Measurements from ENCODE around the gene FXYD7.

Gene FXYD7

DNA sequence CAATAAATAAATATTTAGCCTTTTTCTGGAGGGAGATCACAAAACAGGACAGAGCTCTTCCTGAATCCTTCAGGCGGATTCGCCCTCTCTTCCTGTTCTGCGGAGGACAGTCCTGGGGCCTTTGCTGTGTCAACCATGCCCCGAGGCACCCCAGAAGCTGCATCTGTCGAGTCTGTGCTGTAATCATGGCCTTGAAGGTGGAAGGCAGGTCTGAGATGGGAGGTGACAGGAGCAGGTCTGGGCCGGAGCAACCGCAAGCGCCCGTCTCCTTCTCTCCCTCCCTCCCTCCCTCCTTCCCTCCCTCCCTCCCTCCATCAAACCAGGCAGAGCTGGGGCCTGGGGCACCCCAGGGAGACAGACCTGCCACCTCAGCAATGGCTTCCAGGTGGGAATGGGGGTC lies 32.1 kb upstream of the FXYD7 start:
- no peak for DNase-seq (ENCODE audit: low spot score)

DNA sequence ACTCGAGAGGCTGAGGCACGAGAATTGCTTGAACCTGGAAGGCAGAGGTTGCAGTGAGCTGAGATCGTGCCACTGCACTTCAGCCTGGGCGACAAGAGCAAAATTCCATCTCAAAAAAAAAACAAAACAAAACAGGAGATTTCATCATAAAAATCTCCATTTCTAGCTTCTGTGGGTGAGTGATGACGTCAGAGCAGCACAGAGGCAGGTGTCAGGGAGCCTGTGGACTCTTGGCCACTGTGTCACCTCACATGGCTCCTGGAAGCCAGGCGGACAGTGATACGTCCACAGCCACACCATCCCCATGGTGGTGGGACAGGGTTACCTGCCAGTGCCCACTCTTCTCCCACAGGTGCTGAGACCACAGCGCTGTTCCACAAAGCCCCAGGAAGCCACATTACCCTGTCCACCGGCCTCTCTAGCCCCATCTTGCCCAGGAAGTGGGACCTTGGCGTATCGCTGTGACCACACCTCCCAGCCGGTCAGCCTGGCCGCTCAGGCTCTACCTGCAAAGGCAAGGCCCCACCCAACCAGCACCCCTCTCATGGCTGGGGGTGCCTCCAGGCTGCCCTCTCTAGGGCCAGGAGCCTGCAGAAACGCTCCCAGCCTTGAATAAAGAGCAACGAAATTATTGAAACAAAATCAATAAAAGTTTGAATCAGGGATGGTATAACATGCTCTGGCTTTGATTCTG lies 29.9 kb upstream of the FXYD7 start:
- no peak for DNase-seq (ENCODE audit: low spot score)

GRCh38 chr19:35114353-35115176 lies 28.5 kb upstream of the FXYD7 start:
- peak; percentile 86 for DNase-seq (ENCODE audit: low spot score)

DNA sequence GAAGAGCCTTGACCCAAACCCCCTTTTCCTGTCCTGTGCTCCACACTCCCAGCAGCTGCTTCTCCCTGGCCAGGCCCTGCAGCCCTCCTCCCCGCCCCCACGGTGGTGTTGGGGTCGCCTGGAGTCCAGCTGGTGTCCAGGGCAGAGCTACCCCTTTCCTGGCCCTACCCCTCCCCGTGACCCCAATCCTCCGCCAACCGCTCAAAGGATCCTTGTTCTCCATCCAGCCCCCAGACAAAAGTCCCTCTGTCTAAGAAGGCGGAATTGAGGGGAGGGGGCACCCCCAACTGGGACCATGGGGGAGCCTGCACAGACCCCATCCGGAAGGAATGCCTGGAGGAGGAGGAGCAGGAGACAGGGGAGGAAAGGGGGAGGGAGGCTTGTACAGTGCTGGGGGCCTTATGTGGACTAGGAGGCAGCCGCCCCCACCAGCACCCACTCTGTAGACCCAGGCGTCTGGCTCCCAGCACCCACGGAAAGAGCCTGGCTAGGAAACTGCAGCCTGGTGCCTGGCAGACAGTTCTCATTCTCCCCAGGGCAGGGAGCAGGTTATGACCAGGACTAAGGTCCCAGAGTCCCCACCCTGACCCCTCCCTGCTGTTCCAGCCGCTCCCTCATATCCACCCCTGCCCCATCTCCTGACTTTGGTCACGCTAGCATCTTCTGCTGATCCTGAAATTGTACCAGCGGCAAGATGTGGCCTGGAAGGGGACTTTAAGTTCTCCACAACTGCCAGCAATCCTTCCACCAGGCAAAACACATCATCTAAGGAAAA lies 27.7 kb upstream of the FXYD7 start, which contains the start of gene FXYD3:
Gene FXYD3 (plus strand): TSS at position 647 of the 775 bp plus-strand sequence. CDS start 3,554 bp downstream, outside the sequence.
- DNase-seq (ENCODE audit: low spot score): no peak

DNA sequence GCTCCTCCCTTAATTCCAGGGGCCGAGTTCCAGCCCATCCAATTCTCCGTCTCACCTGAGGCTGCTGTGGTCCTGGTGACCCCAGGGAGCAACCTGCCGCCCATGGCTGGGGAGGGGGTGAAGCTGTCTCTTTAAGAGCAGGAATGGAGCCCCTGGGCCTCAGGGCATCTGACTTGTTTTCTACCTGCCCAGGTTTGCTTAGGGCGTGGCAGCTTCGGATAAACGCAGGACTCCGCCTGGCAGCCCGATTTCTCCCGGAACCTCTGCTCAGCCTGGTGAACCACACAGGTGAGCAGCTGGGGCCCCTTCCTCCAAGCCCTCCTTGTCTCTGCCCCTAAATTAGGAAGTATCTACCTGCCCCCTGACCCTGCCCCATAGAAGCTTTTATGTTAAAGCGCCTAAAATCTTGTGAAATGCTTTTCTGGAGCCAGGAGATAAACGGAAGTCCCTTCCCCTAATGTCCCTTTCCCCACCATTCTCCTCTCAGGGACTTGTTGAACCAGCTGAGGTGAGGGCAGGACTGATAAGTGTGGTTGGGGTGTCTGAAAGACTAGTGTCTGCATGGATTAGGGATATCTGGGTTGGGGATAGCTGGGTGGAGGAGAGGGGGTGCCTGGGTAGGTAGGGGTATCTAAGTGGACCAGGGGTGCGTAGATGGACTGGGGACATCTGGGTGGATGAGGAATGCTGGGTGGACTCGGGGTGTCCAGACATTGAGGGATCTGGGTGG lies 26.8 kb upstream of the FXYD7 start:
- DNase-seq (ENCODE audit: low spot score): no peak

DNA sequence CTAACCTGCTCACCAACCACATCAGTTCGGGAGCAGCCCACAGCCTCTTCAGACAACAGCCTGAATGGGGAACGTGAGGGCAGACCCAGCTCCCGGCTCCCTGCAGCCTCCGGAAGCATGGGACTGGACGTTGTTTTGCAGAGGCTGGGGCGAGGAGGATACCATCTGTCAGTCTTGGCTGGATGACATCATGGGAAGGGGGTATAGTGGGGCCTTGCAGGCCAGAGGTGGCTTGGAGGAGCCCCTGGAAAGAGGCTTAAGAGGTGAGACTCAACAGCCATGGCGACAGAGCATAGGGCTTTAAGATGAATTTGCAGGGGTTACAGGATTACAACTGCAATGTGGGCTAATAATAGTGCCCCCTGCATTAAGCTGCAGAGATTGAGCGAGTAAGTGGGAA lies 25.9 kb upstream of the FXYD7 start:
- DNase-seq (ENCODE audit: low spot score): no peak

- DNase-seq (ENCODE audit: low spot score): no peak
Observed at GRCh38 chr19:35117799-35118198, 25.3 kb upstream of the FXYD7 start.

- no peak for DNase-seq (ENCODE audit: low spot score)
Observed at GRCh38 chr19:35118268-35119020, 24.6 kb upstream of the FXYD7 start.

GRCh38 chr19:35119091-35119490 lies 24.0 kb upstream of the FXYD7 start:
- no peak for DNase-seq (ENCODE audit: low spot score)

DNA sequence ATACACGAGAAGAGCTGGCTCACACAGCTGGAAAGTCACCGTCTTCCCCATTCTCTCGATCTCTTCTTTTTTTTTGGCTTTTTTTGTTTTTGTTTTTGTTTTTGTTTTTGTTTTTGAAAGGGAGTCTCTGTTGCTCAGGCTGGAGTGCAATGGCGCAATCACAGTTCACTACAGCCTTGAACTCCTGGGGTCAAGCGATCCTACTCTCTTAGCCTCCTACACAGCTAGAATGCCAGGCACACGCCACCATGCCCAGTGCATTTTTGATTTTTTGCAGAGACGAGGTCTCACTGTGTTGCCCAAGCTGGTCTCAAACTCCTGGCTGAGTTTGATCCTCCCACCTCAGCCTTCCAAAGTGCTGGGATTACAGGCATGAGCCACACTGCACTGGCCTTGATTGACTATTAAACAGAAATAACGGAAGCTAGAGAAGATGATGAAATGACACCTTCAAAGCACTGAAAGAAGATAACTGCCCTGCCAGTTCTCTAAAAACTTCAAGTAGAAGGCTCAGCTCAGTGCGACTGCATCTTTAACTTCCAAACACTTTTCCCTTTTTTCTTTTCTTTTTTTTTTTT lies 23.4 kb upstream of the FXYD7 start:
- DNase-seq (ENCODE audit: low spot score): no peak

- peak; percentile 38 for DNase-seq (ENCODE audit: low spot score)
Observed at GRCh38 chr19:35120492-35120891, 22.6 kb upstream of the FXYD7 start.

GRCh38 chr19:35120898-35121297 lies 22.2 kb upstream of the FXYD7 start:
- DNase-seq (ENCODE audit: low spot score): no peak

DNA sequence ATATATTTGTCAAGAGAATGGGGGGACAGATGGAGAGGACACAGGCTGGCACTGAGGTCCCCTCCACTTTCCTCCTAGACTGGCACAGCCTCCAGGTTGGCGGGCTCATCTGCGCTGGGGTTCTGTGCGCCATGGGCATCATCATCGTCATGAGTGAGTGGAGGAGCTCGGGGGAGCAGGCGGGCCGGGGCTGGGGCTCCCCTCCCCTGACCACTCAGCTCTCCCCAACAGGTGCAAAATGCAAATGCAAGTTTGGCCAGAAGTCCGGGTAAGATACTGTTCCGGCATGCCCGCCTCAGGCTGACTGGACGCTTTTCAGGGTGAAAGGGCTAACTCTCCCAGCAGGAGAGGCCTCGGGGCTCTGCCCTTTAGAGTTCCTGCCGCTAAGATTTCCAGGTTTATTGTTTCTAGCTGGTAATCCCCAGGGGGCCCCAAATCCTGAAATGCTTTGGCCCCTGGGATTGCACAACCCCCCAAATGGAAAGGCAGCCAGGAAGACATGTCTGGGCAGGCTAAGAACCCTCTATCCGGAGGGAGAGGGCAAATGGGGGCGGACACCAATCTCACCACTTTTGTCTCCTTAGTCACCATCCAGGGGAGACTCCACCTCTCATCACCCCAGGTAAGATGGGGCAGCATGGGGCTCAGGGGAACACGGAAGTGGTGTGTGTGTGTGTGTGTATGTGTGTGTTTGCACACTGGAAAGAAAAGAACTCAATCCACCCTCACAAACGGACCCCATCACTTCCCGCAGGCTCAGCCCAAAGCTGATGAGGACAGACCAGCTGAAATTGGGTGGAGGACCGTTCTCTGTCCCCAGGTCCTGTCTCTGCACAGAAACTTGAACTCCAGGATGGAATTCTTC lies 20.1 kb upstream of the FXYD7 start:
- no peak for DNase-seq (ENCODE audit: low spot score)

- DNase-seq (ENCODE audit: low spot score): peak; percentile 44
Observed at GRCh38 chr19:35123573-35123972, 19.5 kb upstream of the FXYD7 start.

DNA sequence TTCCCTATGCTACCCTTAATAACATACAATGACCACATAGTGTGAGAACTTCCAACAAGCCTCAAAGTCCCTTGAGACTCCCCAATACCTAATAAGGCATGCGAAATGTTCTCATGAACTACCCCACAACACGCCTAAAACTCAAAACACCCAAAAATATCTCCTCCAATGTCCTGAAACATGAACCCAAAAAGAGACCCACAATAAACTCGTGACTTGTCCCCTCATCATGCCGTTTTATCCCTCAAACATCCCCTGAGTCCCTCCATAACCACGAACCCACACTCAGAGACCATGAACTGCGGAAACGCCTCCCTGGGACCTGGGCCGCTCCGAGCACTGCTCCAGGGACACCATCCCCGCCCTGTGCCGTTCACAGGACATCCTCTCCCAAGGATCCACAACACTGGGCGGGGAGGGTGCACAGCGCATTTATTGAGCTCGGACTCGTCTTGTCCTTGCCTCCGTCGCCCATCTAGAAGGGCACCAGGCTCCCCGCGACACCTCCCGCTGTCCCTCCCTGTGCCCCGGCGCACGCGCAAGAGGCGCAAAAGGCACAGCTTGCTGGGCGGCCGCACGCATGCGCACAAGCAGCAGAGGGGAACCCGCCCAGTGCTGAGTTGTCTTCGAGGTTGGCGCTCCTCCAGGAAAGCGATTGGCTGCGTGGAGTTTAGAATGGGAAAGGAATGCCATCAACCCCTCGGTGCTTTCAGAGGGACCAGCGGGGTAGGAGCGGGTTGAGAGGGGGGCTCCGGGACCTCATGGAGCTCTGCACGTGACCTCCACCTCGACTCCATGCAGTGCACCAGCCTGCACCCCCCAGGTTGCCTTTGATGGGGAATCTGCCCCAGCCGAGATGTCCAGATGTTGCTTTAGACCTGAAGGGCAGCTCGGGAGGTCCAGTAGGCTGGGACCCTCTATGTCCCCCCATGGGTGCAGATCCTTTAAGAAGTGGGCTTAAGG lies 18.7 kb upstream of the FXYD7 start:
- peak; percentile 100 for DNase-seq (ENCODE audit: low spot score)

- DNase-seq (ENCODE audit: low spot score): no peak
Observed at GRCh38 chr19:35125270-35125717, 17.8 kb upstream of the FXYD7 start.

DNA sequence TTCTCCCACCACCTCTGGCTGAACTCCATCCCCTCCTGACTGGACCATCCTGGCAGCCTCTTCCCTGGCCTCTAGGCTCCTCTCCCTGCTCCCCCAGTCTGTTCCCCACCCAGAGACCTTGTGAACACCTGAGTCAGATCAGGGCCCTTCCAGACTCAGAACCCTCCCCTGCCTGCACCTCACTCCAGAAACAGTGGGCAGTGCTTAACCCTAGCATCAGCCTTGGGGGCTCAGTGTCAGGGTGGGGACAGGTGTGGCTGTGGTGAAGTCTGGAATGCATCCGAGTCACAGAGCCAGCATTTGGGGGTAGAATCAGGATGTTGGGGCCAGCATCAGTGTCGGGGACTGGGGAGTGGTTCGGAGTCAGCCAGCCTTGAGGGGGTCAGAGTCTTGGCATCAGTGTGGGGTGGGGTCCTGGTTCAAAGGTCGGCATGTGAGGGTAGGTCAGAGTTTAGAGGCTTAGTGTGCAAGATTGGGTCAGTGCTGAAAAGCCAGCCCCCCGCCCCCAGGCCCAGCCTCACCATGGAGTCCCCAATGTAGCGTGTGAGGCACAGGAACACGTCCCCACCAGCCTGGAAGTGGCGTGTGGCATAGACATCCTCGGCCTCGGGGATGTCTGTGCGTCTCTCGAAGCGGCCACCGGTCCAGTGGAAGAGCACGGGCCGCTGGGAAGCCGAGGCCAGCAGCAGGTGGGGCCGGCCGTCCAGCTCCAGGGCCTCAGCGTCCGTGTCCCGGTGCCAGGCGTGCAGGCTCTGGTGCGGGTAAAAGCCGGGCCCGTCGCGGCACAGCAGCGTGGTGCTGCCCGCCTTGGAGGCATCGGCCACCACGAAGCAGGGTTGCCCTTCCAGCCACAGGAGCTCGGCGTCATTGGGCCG lies 17.1 kb upstream of the FXYD7 start:
- DNase-seq (ENCODE audit: low spot score): no peak

DNA sequence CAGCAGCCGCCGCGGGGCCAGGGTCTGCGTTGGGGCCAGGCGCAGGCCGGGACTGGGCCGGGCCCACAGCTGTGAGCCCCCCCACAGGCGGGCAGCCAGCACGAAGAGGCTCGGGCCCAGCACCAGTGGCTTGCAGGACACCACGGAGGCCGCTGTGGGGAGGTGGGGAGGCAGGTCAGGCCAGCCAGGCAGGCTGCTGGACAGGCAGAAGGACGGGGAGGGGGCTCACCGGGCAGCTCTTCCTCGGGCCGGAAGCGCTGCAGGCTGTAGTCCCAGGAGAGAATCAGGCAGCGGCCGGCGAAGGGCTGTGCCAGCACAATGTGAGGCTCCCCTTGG lies 16.5 kb upstream of the FXYD7 start:
- no peak for DNase-seq (ENCODE audit: low spot score)
